ENCODE data around the gene RGL2.

The RGL2 gene

DNA sequence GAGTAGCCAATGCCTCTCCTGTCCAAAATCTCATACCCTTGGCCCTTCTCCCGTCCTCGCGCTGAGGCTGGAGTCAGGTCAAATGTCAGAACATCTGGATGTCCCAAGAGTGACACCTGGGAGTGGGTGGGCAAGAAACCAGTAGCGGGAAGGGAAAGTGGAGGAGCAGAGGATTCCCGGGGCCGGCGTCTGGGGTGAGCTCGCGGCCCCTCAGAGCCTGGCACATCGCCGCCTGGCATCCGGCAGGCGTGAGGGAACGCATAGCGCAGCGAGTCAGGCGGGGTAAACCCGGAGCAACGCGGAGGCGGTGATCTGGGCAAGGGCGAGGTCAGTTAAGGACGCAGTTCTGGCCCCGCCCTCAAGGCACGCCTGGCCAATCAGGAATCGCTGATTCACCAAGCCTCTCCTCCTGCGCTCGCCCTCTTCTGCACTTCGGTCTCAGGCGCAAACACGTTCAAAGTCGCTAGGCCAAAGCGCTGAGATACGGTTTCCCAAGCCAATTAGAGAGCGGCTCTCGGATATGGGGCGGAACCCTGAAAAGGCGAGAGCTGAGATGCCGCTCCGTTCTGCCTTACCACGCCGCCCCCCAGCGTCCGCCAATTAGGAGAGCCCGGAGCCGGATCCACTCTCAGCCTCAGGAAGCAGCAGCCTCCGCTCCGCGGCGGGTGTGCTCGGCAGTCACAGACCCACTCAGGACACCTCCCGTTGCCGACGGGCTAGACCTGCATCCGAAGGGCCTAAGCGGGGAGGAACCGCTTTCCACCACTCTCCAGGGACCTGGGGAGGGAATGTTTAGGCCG, 49.6 kb downstream of the RGL2 start:
- TF ChIP-seq JUND (IDR thresholded peaks at IDR 0.05; ENCODE audit: low read depth), result no peak
- in situ Hi-C loops (cut with HindIII; ENCODE audit: low pct_unique_long_range_greater_than_20kb, low sequenced_read_pairs), result no loop called here

DNA sequence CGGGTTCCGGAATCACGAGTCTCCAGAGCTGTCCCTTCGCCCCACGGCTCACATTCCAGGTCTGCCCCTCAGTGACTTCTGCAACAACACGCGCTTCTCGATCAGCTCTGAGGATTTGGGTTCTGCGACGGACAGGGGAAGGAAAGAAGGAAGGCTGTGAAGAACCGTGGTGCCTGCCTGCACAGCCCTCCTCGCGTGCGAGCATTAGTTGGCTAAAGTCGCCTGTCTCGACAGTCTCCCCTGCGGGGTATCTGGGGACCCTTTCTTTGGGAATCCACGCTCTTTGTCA, 50.2 kb downstream of the RGL2 start:
- DNase-seq (ENCODE audit: low read depth in 1 of 2, low spot score in 1 of 2), result no peak
- no peak for TF ChIP-seq JUND (IDR thresholded peaks at IDR 0.05; ENCODE audit: low read depth)
- in situ Hi-C loops (cut with HindIII; ENCODE audit: low pct_unique_long_range_greater_than_20kb, low sequenced_read_pairs), result no loop called here

More for the DNA sequence above, 49.6 kb downstream of the RGL2 start:
- DNase-seq (ENCODE audit: low read depth in 1 of 2, low spot score in 1 of 2), result peak; percentile 82 to 100

DNA sequence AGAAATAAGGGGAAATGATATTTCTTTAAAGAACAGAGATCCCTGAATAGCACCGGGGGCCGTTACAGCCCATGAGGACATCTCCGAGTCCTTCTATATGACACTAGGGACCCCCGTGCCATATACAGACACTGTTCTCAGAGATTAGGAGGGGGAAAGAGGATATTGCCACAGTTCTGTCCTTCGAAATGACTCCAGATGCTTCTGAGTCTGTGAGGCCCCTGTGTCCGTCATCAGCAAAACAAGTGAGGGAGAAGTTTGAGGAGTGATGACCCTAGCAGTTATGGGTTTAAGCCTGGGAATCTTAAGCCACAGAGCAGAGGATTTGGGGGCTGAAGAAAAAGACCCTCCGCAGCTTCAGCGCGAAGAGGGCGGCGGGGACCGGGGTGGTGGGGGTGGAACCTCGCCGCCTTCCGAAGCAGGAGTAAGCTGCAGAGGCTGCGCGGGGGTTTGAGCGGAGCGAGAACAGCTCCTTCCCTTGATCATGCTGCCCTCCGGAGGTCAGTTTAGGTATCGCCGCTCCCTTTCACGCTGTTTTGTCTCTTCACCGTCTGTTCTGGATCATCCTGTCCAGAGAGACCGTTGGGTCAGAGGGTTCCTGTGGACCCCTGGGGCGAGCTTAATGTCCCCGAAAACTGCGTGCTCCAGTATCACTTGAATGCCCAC, 50.6 kb downstream of the RGL2 start:
- peak; percentile 50 to 88 for DNase-seq (ENCODE audit: low read depth in 1 of 2, low spot score in 1 of 2)
- in situ Hi-C loops (cut with HindIII; ENCODE audit: low pct_unique_long_range_greater_than_20kb, low sequenced_read_pairs), result no loop called here
- TF ChIP-seq JUND (IDR thresholded peaks at IDR 0.05; ENCODE audit: low read depth), result no peak

DNA sequence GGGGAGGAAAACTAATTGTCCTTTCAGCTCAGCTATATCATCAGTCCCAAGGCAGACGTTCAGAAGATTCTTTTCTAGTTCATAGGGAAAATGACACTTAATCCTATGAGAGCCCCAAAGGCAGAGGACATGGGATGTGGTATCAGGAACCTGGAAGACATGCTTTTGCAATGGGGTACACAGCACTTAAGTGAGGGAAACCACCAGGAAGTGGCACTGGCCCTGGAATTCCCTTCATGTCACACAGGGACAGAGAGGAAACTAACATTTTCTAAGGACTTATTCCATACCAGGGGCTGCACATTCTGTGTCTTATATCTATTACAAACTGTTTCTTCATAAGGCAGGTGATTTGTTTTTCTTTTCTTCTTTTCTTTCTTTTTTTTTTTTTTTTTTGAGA, 55.3 kb downstream of the RGL2 start:
- no peak for TF ChIP-seq JUND (IDR thresholded peaks at IDR 0.05; ENCODE audit: low read depth)
- in situ Hi-C loops (cut with HindIII; ENCODE audit: low pct_unique_long_range_greater_than_20kb, low sequenced_read_pairs), result no loop called here

GRCh38 chr6:33241968-33242367, 56.8 kb downstream of the RGL2 start:
- TF ChIP-seq JUND (IDR thresholded peaks at IDR 0.05; ENCODE audit: low read depth), result no peak
- no peak for DNase-seq (ENCODE audit: low read depth in 1 of 2, low spot score in 1 of 2)
- in situ Hi-C loops (cut with HindIII; ENCODE audit: low pct_unique_long_range_greater_than_20kb, low sequenced_read_pairs), result no loop called here

More for the DNA sequence above, 55.3 kb downstream of the RGL2 start:
- DNase-seq (ENCODE audit: low read depth in 1 of 2, low spot score in 1 of 2), result no peak
